Liver (tissue), 3 donors: ENCODE data around the gene LMX1B.

Experiments used
- GABPA ChIP-seq, 2 donors: IDR thresholded peaks in 1 of 2; conservative IDR thresholded peaks in 1 of 2; 2 replicates each; pipeline ENCODE4 v1.6.1; 2016; ENCODE audit warnings: antibody characterized with exemption in 2 of 2, mild to moderate bottlenecking in 1 of 2, moderate library complexity in 1 of 2
- JUND ChIP-seq, 2 donors: IDR thresholded peaks; 2 replicates each; pipeline ENCODE4 v1.6.1; 2016; ENCODE audit warnings: antibody characterized with exemption in 2 of 2
- SP1 ChIP-seq: IDR thresholded peaks from 2 replicates; pipeline ENCODE4 v1.6.1; 2018; ENCODE audit warnings: antibody characterized with exemption, mild to moderate bottlenecking
- TF ChIP-seq, protein P1 (sequence below): fragments of 150-350 bp; IDR thresholded peaks from 2 replicates; pipeline ENCODE4 v1.5.1; 2017; ENCODE audit warnings: improper control_type of control experiment, low read depth, low read length; ENCODE audit not compliant: missing input control
- donor health status: healthy.
- donor health status: healthy.

GRCh38 chr9:126591922-126592321 lies 21.8 kb upstream of the LMX1B start:
- TF ChIP-seq, protein P1, sequence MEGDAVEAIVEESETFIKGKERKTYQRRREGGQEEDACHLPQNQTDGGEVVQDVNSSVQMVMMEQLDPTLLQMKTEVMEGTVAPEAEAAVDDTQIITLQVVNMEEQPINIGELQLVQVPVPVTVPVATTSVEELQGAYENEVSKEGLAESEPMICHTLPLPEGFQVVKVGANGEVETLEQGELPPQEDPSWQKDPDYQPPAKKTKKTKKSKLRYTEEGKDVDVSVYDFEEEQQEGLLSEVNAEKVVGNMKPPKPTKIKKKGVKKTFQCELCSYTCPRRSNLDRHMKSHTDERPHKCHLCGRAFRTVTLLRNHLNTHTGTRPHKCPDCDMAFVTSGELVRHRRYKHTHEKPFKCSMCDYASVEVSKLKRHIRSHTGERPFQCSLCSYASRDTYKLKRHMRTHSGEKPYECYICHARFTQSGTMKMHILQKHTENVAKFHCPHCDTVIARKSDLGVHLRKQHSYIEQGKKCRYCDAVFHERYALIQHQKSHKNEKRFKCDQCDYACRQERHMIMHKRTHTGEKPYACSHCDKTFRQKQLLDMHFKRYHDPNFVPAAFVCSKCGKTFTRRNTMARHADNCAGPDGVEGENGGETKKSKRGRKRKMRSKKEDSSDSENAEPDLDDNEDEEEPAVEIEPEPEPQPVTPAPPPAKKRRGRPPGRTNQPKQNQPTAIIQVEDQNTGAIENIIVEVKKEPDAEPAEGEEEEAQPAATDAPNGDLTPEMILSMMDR = no peak
- TF ChIP-seq GABPA (IDR thresholded peaks at IDR 0.05 in 1 of 2, conservative IDR thresholded peaks at IDR 0.05 in 1 of 2) = no peak
- TF ChIP-seq JUND (IDR thresholded peaks at IDR 0.05) = no peak
- no peak for TF ChIP-seq SP1
